ENCODE data around the gene SNIP1.

Gene SNIP1

GRCh38 chr1:37501661-37502060, 52.4 kb downstream of the SNIP1 start:
- no peak for TF ChIP-seq CTCF (IDR thresholded peaks at IDR 0.05; ENCODE audit: low read length, missing control alignments)
- no peak overlapping the region for H3K4me3 ChIP-seq (replicated peaks; ENCODE audit: low read depth, low read length)
- DNase-seq (ENCODE audit: low read depth): no peak

GRCh38 chr1:37498872-37499617, 55.0 kb downstream of the SNIP1 start:
- H3K4me3 ChIP-seq (replicated peaks; ENCODE audit: low read depth, low read length): no peak overlapping the region
- DNase-seq (ENCODE audit: low read depth): peak; percentile 73
- no peak for TF ChIP-seq CTCF (IDR thresholded peaks at IDR 0.05; ENCODE audit: low read length, missing control alignments)

GRCh38 chr1:37497832-37498231, 56.3 kb downstream of the SNIP1 start:
- no peak for DNase-seq (ENCODE audit: low read depth)
- H3K4me3 ChIP-seq (replicated peaks; ENCODE audit: low read depth, low read length): no peak overlapping the region
- no peak for TF ChIP-seq CTCF (IDR thresholded peaks at IDR 0.05; ENCODE audit: low read length, missing control alignments)

GRCh38 chr1:37495875-37496274, 58.2 kb downstream of the SNIP1 start:
- no peak overlapping the region for H3K4me3 ChIP-seq (replicated peaks; ENCODE audit: low read depth, low read length)
- DNase-seq (ENCODE audit: low read depth): no peak
- TF ChIP-seq CTCF (IDR thresholded peaks at IDR 0.05; ENCODE audit: low read length, missing control alignments): no peak

- TF ChIP-seq CTCF (IDR thresholded peaks at IDR 0.05; ENCODE audit: low read length, missing control alignments): no peak
Measured at GRCh38 chr1:37493336-37494098, 60.6 kb downstream of the SNIP1 start.

GRCh38 chr1:37487619-37487984, 66.5 kb downstream of the SNIP1 start:
- no peak for TF ChIP-seq CTCF (IDR thresholded peaks at IDR 0.05; ENCODE audit: low read length, missing control alignments)
- H3K4me3 ChIP-seq (replicated peaks; ENCODE audit: low read depth, low read length): no peak overlapping the region
- no peak for DNase-seq (ENCODE audit: low read depth)

More at GRCh38 chr1:37493336-37494098, 60.6 kb downstream of the SNIP1 start:
- no peak overlapping the region for H3K4me3 ChIP-seq (replicated peaks; ENCODE audit: low read depth, low read length)
- DNase-seq (ENCODE audit: low read depth): no peak

All from fibroblast of pulmonary artery (primary cell).